ENCODE measurements around the gene RPIA.

Gene RPIA

DNA sequence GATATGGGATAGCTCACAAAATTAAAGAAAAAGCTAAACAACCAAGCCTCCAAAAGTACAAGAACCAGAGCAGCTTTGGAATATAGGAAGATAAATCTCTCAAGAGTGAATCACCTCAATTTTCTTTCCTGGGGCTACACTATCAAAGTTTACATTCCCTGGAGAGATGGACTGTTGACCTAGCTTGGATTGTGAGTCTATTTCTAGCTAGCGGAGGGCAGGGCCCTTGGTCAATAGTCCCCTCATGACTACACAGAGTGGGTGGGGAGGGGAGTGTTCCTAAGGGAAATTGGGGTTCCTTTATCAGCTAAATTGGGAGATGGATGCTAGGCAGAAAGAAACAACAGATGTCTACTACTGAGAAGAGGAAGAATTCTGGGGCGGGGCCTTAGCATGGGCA lies 34.3 kb upstream of the RPIA start:
- no peak overlapping the region for H3K4me3 ChIP-seq (ENCODE audit: low read depth, low read length)
- ChIA-PET CTCF (interaction anchor here (2.3 to 20.5 kb wide), 3 partner anchors 14 to 73 kb away, joined by 6 to 692 read pairs (median 145); no protein-coding TSS in a partner anchor), POLR2A (no interaction called here)
- no peak for DNase-seq (ENCODE audit: low read depth, low spot score)
- TF ChIP-seq, protein P1, sequence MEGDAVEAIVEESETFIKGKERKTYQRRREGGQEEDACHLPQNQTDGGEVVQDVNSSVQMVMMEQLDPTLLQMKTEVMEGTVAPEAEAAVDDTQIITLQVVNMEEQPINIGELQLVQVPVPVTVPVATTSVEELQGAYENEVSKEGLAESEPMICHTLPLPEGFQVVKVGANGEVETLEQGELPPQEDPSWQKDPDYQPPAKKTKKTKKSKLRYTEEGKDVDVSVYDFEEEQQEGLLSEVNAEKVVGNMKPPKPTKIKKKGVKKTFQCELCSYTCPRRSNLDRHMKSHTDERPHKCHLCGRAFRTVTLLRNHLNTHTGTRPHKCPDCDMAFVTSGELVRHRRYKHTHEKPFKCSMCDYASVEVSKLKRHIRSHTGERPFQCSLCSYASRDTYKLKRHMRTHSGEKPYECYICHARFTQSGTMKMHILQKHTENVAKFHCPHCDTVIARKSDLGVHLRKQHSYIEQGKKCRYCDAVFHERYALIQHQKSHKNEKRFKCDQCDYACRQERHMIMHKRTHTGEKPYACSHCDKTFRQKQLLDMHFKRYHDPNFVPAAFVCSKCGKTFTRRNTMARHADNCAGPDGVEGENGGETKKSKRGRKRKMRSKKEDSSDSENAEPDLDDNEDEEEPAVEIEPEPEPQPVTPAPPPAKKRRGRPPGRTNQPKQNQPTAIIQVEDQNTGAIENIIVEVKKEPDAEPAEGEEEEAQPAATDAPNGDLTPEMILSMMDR (IDR thresholded peaks at IDR 0.05; ENCODE audit: insufficient read depth, low read length, missing control alignments), result no peak

DNA sequence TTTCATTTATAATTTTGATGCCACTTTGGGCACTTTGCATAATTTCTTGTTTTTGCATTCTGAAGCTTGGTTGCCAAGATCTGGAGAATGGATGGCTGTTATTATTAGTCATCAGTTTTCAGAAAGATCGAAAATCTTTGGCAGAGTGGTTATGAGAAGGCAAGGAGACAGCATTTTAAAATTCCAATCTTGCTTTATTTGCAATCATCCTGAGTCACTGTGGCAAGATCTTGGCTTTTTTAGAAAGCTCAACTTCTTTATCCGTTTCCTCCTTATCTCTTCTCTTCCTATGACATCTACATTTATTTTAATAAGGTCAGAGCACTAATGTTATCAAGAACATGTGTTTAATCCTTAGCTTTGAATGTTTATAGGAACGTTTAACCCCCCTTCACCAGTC lies 33.1 kb upstream of the RPIA start:
- TF ChIP-seq, protein P1 (IDR thresholded peaks at IDR 0.05; ENCODE audit: insufficient read depth, low read length, missing control alignments), result no peak
- no peak overlapping the region for H3K4me3 ChIP-seq (ENCODE audit: low read depth, low read length)
- ChIA-PET POLR2A (interaction anchor here (1.5 kb wide), 1 partner anchor 30 kb away, joined by 4 read pairs; no protein-coding TSS in a partner anchor), CTCF (interaction anchor here (1.4 to 20.5 kb wide), 4 partner anchors 11 to 74 kb away, joined by 3 to 692 read pairs (median 76); no protein-coding TSS in a partner anchor)
- DNase-seq (ENCODE audit: low read depth, low spot score), result no peak

DNA sequence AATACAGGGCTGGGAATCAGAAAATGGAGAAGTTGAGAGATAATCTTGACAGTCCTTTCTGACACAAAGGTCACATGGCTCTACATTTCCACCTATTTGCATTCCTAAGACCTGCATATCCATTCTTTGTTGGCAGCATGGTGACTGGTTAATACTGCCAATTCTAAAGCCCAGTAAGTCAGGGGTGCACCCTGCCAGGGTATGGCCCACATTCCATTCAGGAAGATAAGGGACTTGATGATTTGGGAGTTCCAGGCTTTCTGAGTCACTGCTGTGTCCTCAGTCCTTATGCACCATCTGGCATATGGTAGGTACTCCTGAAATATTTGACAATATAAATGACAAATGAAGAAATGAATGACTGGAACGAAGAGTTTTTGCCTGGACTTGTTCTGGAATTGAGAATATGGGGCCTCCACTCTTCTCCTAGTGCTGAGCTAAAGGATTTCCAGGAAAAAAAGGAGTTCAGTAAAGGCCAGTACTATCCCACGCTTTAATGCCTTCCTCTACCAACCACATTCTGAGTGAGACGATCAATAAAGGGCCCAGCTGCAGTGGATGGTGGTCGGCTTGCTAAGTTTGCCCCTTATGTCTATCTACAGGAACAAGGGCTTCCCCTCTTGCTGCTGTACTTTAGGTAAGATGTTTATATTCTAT lies 32.5 kb upstream of the RPIA start:
- CTCF ChIA-PET, result interaction anchor here (0.6 to 20.5 kb wide), 8 partner anchors 12 to 468 kb away, joined by 3 to 692 read pairs (median 4); no protein-coding TSS in a partner anchor
- TF ChIP-seq, protein P1 (IDR thresholded peaks at IDR 0.05; ENCODE audit: insufficient read depth, low read length, missing control alignments), result no peak

DNA sequence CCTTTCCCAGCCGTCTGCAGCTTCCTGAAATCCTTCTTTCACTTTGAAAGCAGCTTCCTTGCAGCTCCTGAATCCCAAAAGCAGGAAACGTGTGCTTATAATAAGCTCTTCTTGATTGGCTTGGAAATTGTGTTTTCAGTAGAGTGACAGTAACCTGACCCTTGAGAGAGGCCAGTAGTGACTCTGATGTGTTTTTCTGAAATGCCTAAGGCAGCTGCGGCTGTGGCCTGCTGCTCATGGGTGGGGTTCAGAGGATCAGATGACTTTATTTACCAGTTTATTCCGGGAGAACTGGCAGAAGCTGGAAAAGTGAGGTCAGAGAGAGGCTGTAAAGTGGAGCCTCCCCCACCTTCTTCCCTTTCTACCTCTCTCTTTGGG lies 31.9 kb upstream of the RPIA start:
- H3K4me3 ChIP-seq (ENCODE audit: low read depth, low read length), result no peak overlapping the region
- TF ChIP-seq, protein P1 (IDR thresholded peaks at IDR 0.05; ENCODE audit: insufficient read depth, low read length, missing control alignments), result no peak
- ChIA-PET POLR2A (interaction anchor here (1.5 kb wide), 1 partner anchor 31 kb away, joined by 4 read pairs; no protein-coding TSS in a partner anchor), CTCF (interaction anchor here (0.6 to 20.5 kb wide), 5 partner anchors 12 to 468 kb away, joined by 3 to 692 read pairs (median 4); no protein-coding TSS in a partner anchor)
- no peak for DNase-seq (ENCODE audit: low read depth, low spot score)

More for the DNA sequence above, 32.5 kb upstream of the RPIA start:
- no peak overlapping the region for H3K4me3 ChIP-seq (ENCODE audit: low read depth, low read length)
- DNase-seq (ENCODE audit: low read depth, low spot score), result no peak
- POLR2A ChIA-PET, result interaction anchor here (1.5 kb wide), 1 partner anchor 31 kb away, joined by 4 read pairs; no protein-coding TSS in a partner anchor

DNA sequence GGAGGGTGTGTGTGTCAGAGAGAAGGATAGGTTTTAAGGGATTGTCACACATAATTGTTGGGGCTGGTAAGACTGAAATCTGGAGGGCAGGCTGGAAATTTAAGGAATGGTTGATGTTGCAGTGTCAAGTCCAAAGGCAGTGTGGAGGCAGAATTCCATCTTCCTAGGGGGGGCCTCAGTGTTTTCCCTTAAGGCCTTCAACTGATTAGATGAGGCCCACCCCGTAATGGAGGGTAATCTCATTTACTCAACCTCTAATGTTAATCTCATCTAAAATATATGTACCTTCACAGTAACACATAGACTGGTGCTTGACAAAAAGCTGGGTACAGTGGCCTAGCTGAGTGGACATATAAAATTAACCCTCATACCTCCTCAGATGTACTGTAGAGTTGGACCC lies 30.9 kb upstream of the RPIA start:
- H3K4me3 ChIP-seq (ENCODE audit: low read depth, low read length), result no peak overlapping the region
- POLR2A ChIA-PET, result no interaction called here
- TF ChIP-seq, protein P1 (IDR thresholded peaks at IDR 0.05; ENCODE audit: insufficient read depth, low read length, missing control alignments), result no peak
- CTCF ChIA-PET, result interaction anchor here (1.9 to 20.5 kb wide), 3 partner anchors 10 to 469 kb away, joined by 4 to 692 read pairs (median 145); no protein-coding TSS in a partner anchor
- no peak for DNase-seq (ENCODE audit: low read depth, low spot score)

DNA sequence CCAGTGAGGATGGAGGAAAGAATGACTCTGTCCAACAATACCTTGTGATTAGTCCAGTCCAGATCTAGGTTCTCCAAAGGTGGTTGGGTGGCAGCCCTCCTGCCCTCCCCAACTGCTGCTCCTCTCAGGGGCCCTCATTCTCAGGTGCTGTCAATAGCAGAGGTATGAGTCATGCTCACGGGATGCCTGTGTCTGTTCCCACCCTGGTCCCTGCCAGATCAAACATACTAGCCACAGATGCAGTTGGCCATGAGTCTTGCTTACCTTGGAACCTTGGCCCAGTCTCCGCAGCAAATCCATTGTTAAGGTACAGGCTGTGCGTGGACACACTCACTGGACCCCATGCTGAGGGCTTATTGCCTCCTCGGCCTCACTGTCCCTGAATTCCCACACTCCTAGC lies 24.9 kb upstream of the RPIA start:
- no peak overlapping the region for H3K4me3 ChIP-seq (ENCODE audit: low read depth, low read length)
- ChIA-PET POLR2A (no interaction called here), CTCF (interaction anchor here (4.2 to 20.5 kb wide), 2 partner anchors 13 to 82 kb away, joined by 23 to 692 read pairs; no protein-coding TSS in a partner anchor)
- TF ChIP-seq, protein P1 (IDR thresholded peaks at IDR 0.05; ENCODE audit: insufficient read depth, low read length, missing control alignments), result no peak
- DNase-seq (ENCODE audit: low read depth, low spot score), result no peak

Measured in AG04449 (cell line).